Upper lobe of left lung (tissue), 6 donors: ENCODE measurements around the gene TEFM. TPM values are rescaled to one million over a fixed set of nuclear protein-coding genes. Genes with fewer than 3 reads are reported as not detected.
A peak's percentile ranks its signal among the peaks of the same experiment; 100 is the strongest.
"Not testable (repeated sequence)": the region's sequence is repeated elsewhere in the genome, so short reads cannot be mapped to it uniquely, and the experiment has no call there.

Source experiments
- ATAC-seq, 2 donors: fragments of 200-7000 bp; cut with Tn5 transposase; one replicate each; pipeline ENCODE4 v1.9.1; 2022; ENCODE audit warnings: mild to moderate bottlenecking in 2 of 2, moderate library complexity in 2 of 2; ENCODE audit not compliant: low FRiP score in 2 of 2
- DNase-seq, 2 donors: peaks; one replicate each; pipeline ENCODE4 v3.0.0-alpha.2; 2019 to 2020
- H3K27ac ChIP-seq, 4 donors: fragments of 200-600 bp; sonication (generic); one replicate each; pipeline ENCODE4 v1.5.1; 2016 to 2019
- H3K27me3 ChIP-seq, 4 donors: fragments of 200-600 bp; sonication (generic); one replicate each; pipeline ENCODE4 v1.5.1; 2017 to 2019
- H3K36me3 ChIP-seq, 4 donors: fragments of 200-600 bp; sonication (generic); one replicate each; pipeline ENCODE4 v1.5.1; 2016 to 2019
- H3K4me1 ChIP-seq, 4 donors: fragments of 200-600 bp; sonication (generic); one replicate each; pipeline ENCODE4 v1.5.1; 2018 to 2019
- H3K4me3 ChIP-seq, 4 donors: fragments of 200-600 bp; sonication (generic); one replicate each; pipeline ENCODE4 v1.5.1; 2017 to 2019; ENCODE audit warnings: mild to moderate bottlenecking in 2 of 4, moderate library complexity in 1 of 4
- H3K9me3 ChIP-seq, 4 donors: fragments of 200-600 bp; sonication (generic); one replicate each; pipeline ENCODE4 v1.5.1; 2018 to 2019
- EP300 ChIP-seq, 4 donors: sonication (generic); formaldehyde crosslinking; IDR thresholded peaks; one replicate each; pipeline ENCODE4 v1.5.1; 2017; ENCODE audit warnings: antibody characterized with exemption in 4 of 4, control low read depth in 2 of 4
- POLR2A ChIP-seq, 4 donors: fragments of 450-650 bp; IDR thresholded peaks; one replicate each; pipeline ENCODE4 v1.5.1; 2016 to 2017; ENCODE audit warnings: antibody characterized with exemption in 4 of 4, mild to moderate bottlenecking in 2 of 4
- POLR2AphosphoS5 ChIP-seq, 2 donors: sonication (generic); formaldehyde crosslinking; IDR thresholded peaks; one replicate each; pipeline ENCODE4 v1.5.1; 2017; ENCODE audit warnings: antibody characterized with exemption in 2 of 2
- WGBS, 2 donors: methylation state at CpG; one replicate each; pipeline ENCODE4 v1.1.5; 2017 to 2018; 5-methylcytosine and 5-hydroxymethylcytosine counted together
- total RNA-seq, 6 donors: library from RNA; depleted of rRNA in 4 of 6; stranded (reverse); fragments of >200 nt in 4 of 6; gene quantifications; one replicate each; pipeline versions ENCODE4 v1.1.0 to v1.2.1, GENCODE V29; 2016 to 2021
- TF ChIP-seq, protein P1 (sequence below), 6 experiments: fragments of 450-650 bp in 4 of 6; fragments of 200-600 bp in 2 of 6; sonication (generic) in 2 of 6; IDR thresholded peaks; one replicate each; pipeline ENCODE4 v1.5.1; 2016 to 2019; ENCODE audit warnings: antibody characterized with exemption in 6 of 6
- donor health status: DM: no; HTN: no; CAD: no; lungs with moderate emphysema.
- donor health status: DM: no; HTN: yes; CAD: no; lungs with severe emphysema.

The TEFM gene
- total RNA-seq, 6 donors from 2014 or later, result 3.4 to 77.5 (median 9.2) TPM

DNA sequence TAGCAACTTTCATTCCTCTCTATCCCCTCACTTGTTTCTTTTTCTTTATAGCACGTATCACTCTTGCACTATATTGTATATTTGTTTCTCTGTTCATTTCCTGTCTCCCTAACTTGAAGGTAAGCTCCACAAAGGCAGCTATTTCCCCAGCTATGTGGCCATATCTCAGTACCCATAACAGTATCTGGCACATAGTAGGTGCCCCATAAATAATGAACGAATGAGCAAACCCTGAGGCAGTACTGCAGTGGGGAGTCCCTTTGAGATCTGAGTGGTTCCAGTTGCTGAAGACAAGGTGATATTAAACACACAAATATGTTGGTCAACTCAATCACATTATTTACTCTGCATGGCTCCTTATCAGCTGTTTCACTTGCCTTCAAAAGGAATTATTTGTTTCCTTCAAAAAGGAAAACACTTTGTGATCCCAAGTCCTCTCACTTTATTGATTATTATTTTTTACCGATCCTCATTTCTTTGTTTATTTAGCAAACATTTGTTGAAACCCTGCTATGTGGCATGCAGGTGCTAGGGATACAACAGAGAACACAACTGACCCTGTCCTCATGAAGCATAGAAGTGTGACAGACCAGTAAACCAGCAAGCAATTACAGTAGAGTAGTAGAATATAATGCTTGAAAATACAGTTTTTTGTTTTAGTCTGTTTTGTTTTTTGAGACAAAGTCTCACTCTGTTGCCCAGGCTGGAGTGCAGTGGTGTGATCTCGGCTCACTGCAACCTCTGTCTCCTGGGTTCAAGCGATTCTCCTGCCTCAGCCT is 10.0 kb upstream of the TEFM start:
- peaks cover 0 to 4% (median under 1%) of the 10 kb centered on the region in 4 donors for H3K4me1 ChIP-seq
- ATAC-seq (no peak), DNase-seq (no peak)
- no peaks in the 10 kb centered on the region for H3K27me3 ChIP-seq
- no peak overlapping the region for H3K4me3 ChIP-seq
- no peak overlapping the region for H3K27ac ChIP-seq
- no peaks in the 10 kb centered on the region for H3K9me3 ChIP-seq
- TF ChIP-seq EP300 (IDR thresholded peaks at IDR 0.05), result no peak
- no peak for TF ChIP-seq POLR2AphosphoS5 (IDR thresholded peaks at IDR 0.05)
- TF ChIP-seq, protein P1, sequence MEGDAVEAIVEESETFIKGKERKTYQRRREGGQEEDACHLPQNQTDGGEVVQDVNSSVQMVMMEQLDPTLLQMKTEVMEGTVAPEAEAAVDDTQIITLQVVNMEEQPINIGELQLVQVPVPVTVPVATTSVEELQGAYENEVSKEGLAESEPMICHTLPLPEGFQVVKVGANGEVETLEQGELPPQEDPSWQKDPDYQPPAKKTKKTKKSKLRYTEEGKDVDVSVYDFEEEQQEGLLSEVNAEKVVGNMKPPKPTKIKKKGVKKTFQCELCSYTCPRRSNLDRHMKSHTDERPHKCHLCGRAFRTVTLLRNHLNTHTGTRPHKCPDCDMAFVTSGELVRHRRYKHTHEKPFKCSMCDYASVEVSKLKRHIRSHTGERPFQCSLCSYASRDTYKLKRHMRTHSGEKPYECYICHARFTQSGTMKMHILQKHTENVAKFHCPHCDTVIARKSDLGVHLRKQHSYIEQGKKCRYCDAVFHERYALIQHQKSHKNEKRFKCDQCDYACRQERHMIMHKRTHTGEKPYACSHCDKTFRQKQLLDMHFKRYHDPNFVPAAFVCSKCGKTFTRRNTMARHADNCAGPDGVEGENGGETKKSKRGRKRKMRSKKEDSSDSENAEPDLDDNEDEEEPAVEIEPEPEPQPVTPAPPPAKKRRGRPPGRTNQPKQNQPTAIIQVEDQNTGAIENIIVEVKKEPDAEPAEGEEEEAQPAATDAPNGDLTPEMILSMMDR (IDR thresholded peaks at IDR 0.05), result no peak
- 64 to 72% methylated on average over 5 of the region's 5 CpGs for WGBS, 2 donors
- H3K36me3 ChIP-seq, result no peaks in the 10 kb centered on the region

DNA sequence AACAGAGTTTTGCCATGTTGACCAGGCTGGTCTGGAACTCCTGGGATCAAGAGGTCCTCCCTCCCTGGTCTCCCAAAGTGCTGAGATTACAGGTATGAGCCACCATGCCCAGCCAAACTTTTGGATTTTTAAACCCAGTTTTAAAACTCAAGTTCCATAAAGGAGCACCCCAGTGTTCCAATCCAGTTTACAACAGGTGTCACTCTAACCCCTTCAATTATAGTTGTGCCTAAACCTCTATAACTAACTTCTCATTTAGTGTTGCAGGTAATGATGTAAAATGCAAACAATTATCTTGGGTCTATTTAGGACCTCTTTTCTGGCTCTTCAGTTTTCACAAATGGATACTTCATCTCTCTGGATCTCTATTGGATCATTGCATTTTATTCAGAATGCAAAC is 7.9 kb upstream of the TEFM start:
- H3K36me3 ChIP-seq, result no peaks in the 10 kb centered on the region
- DNase-seq (no peak), ATAC-seq (no peak)
- no peak overlapping the region for H3K27ac ChIP-seq
- no peaks in the 10 kb centered on the region for H3K9me3 ChIP-seq
- no peaks in the 10 kb centered on the region for H3K4me1 ChIP-seq
- no peaks in the 10 kb centered on the region for H3K27me3 ChIP-seq
- no peak for TF ChIP-seq POLR2AphosphoS5 (IDR thresholded peaks at IDR 0.05)
- TF ChIP-seq, protein P1 (IDR thresholded peaks at IDR 0.05), result no peak
- TF ChIP-seq EP300 (IDR thresholded peaks at IDR 0.05), result no peak
- no peak for TF ChIP-seq POLR2A (IDR thresholded peaks at IDR 0.05)
- H3K4me3 ChIP-seq, result no peak overlapping the region

DNA sequence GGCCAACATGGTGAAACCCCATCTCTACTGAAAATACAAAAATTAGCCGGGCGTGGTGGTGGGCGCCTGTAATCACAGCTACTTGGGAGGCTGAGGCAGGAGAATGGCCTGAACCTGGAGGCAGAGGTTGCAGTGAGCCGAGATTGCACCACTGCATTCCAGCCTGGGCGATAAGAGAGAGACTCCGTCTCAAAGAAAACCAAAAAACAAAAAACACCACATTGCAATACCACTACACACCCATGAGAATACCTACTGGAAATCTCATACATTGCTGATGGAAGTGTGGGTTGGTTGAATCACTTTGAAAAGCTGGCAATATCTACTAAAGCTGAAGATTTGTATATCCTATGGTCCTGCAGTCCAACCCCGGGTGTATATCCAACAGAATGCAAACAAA is 4.1 kb upstream of the TEFM start:
- not testable (repeated sequence) for DNase-seq, H3K9me3 ChIP-seq, H3K27ac ChIP-seq, H3K36me3 ChIP-seq, H3K27me3 ChIP-seq, ATAC-seq, H3K4me3 ChIP-seq
- peaks cover 11 to 18% (median 16%) of the 10 kb centered on the region in 4 donors for H3K4me1 ChIP-seq
- 96 to 97% methylated on average over 7 of the region's 7 CpGs for WGBS, 2 donors

DNA sequence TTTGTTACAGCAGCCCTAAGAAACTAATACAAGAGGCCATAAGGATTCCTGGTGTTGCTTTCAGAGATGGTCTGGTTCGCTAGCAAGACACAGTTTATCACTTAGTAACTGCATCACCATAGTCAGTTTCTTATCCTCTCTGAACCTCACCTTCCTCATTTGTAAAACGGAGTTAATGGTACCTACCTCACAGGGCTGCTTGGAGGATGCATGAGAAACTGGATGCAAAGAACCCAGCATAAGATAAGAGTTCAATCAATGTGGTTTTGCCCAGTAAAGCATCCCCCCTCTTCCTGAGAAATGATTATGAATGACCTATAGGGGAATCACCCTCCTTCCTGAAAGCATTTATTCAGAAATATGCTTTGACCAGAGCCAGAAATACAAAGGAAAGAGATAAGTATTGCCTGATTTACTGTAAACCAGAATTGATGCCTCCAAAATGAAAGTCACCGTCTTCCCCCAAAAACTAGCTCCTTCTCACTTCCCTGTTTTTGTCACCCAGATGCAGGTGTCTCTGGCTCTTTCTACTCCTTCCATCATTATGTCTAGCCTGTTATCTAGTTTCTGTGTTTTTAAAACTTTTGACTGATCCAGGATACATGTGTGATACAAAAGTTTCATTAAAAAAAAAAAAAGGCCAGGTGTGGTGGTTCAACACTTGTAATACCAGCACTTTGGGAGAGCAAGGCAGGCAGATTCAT is 2.8 kb upstream of the TEFM start:
- Histone ChIP-seq H3K36me3 (peaks cover 0 to 3% (median 0%) of the 10 kb centered on the region in 4 donors), H3K4me1 (peaks cover 11 to 25% (median 21%) of the 10 kb centered on the region in 4 donors), H3K4me3 (no peak overlapping the region), H3K9me3 (no peaks in the 10 kb centered on the region), H3K27me3 (no peaks in the 10 kb centered on the region), H3K27ac (no peak overlapping the region)
- 75 to 83% methylated on average over 3 of the region's 3 CpGs for WGBS, 2 donors
- TF ChIP-seq, protein P1 (IDR thresholded peaks at IDR 0.05), result no peak
- TF ChIP-seq EP300 (IDR thresholded peaks at IDR 0.05), result no peak
- TF ChIP-seq POLR2A (IDR thresholded peaks at IDR 0.05), result no peak
- no peak for TF ChIP-seq POLR2AphosphoS5 (IDR thresholded peaks at IDR 0.05)
- ATAC-seq, result no peak
- no peak for DNase-seq

DNA sequence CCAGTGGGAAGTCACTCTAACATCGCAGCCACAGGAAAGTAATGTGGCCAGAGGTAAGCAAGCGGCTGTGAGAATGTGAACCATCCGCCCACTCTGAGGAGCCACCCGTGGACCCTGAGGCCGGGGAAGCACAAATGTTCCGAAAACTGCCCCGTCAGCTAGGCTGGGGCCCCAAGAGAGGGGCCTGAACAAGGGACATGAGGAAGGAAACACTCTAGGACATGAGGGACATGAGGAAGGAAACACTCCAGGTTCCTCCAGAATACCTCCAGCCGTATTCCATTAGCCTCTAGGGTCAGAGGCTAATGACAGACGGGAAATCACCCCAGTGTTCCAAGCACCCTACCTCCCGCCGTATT is 317 bp downstream of the TEFM start:
- TF ChIP-seq POLR2AphosphoS5 (IDR thresholded peaks at IDR 0.05), result no peak
- TF ChIP-seq, protein P1 (IDR thresholded peaks at IDR 0.05), result no peak
- no peak for TF ChIP-seq POLR2A (IDR thresholded peaks at IDR 0.05)
- no peak for TF ChIP-seq EP300 (IDR thresholded peaks at IDR 0.05)
- ATAC-seq (peak; percentile 67), DNase-seq (no peak)
- Histone ChIP-seq H3K4me1 (peaks cover 11 to 25% (median 21%) of the 10 kb centered on the region in 4 donors), H3K9me3 (no peaks in the 10 kb centered on the region), H3K27me3 (no peaks in the 10 kb centered on the region), H3K36me3 (peaks cover 0 to 16% (median 3%) of the 10 kb centered on the region in 4 donors), H3K4me3 (peak overlapping the region; percentile 63 to 89 (median 76)), H3K27ac (peak overlapping the region; percentile 91 to 95 (median 94))
- WGBS, 2 donors, result 0% methylated on average over 8 to 11 of the region's 11 CpGs
